Measurements from ENCODE around the gene KDSR. TPM values are rescaled to one million over a fixed set of nuclear protein-coding genes. Genes with fewer than 3 reads are reported as not detected.

Gene KDSR
- total RNA-seq (2014; rRNA removed; shearing (Covaris generic)), result 46.3 and 53.0 TPM in 2 replicates

GRCh38 chr18:63367053-63367953 lies at the start of gene KDSR:
Gene KDSR, minus strand, starts transcription at chr18:63367206. Its CDS starts 88 bp downstream, at chr18:63367118.

GRCh38 chr18:63319383-63320122 lies 47.5 kb downstream of the KDSR start, which contains the start of gene BCL2:
Gene BCL2, minus strand, starts transcription at chr18:63319769.

Other genes with a start within 250 kb of the KDSR start
- 3.4 and 4.1 TPM in 2 replicates for gene BCL2, start 47.4 kb downstream of the KDSR start, total RNA-seq (2014; rRNA removed; shearing (Covaris generic))
- 23.0 and 32.8 TPM in 2 replicates for gene VPS4B, start 55.3 kb upstream of the KDSR start, total RNA-seq (2014; rRNA removed; shearing (Covaris generic))
- 0.15 and 0.45 TPM in 2 replicates for gene SERPINB5, start 109.8 kb upstream of the KDSR start, total RNA-seq (2014; rRNA removed; shearing (Covaris generic))
- not detected in 2 replicates for gene SERPINB12, start 175.2 kb upstream of the KDSR start, total RNA-seq (2014; rRNA removed; shearing (Covaris generic))
- gene SERPINB13, start 220.1 kb upstream of the KDSR start, total RNA-seq (2014; rRNA removed; shearing (Covaris generic)), result not detected in 2 replicates

Data from A375 (cell line).